Measurements from ENCODE around the gene SENP7. TPM values are rescaled to one million over a fixed set of nuclear protein-coding genes. Genes with fewer than 3 reads are reported as not detected.
"Not testable (repeated sequence)": the region's sequence is repeated elsewhere in the genome, so short reads cannot be mapped to it uniquely, and the experiment has no call there.

Gene SENP7
- total RNA-seq, 4 donors from 2014 or later = 8.8 to 52.5 (median 15.1) TPM

GRCh38 chr3:101310978-101311375, 202.0 kb downstream of the SENP7 start:
- no peak for ATAC-seq (ENCODE audit: low FRiP score)
- DNase-seq (ENCODE audit: low spot score) = no peak
- TF ChIP-seq CTCF (IDR thresholded peaks at IDR 0.05) = no peak

- not testable (repeated sequence) for ATAC-seq (ENCODE audit: low FRiP score); DNase-seq (ENCODE audit: low spot score)
Observed at GRCh38 chr3:101308147-101308772, 204.8 kb downstream of the SENP7 start.

GRCh38 chr3:101303836-101304235, 209.2 kb downstream of the SENP7 start:
- no peak for TF ChIP-seq CTCF (IDR thresholded peaks at IDR 0.05)
- ATAC-seq (ENCODE audit: low FRiP score) (no peak), DNase-seq (ENCODE audit: low spot score) (no peak)

DNA sequence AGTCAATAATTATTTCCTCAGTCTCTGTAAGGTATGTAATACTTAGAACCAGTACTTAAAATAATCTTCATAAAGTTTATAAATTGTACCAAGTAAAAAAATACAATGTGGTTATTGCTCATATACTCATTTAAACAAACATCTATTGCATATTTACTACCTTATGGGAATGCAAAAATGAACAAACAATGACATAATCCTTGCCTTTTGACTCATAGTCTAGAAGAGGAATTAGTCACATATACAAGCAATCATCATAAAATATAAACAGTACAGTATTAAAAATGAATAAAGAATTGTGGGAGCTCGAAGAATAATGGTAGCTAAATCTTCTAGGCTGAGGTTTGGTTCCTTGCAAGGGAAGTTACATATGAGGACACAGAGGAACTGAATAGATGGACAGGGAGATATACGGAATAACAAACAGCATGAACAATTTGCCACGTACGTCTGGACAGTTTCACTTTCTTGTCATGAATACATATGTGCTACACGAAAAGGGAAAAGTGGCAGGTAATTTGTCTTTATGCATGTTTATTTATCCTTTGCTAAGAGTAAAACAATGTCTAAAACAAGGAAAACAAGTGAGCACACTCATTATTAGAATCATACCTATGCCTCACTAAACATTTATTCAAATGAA, 209.8 kb downstream of the SENP7 start:
- DNase-seq (ENCODE audit: low spot score) = no peak
- no peak for TF ChIP-seq CTCF (IDR thresholded peaks at IDR 0.05)
- ATAC-seq (ENCODE audit: low FRiP score) = no peak

- TF ChIP-seq CTCF (IDR thresholded peaks at IDR 0.05) = no peak
- no peak for DNase-seq (ENCODE audit: low spot score)
Observed at GRCh38 chr3:101300073-101300472, 212.9 kb downstream of the SENP7 start.

DNA sequence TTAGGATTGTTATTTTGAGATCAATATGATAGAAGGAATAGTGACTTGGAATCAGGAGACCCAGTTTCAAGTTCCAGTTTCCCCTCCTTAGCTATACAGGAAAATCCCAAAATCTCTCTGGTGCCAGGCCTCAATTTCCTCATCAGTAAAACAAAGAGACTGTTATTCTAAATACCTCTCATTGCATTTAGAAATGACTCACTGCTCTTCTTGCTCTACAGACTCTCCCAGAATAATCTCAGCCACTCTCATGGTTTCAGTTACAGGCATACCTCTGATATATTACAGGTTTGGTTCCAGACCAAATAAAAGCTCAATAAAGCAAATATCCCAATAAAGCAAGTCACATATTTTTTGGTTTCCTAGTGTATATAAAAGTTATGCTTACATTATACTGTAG, 221.0 kb downstream of the SENP7 start:
- no peak for TF ChIP-seq CTCF (IDR thresholded peaks at IDR 0.05)
- no peak for DNase-seq (ENCODE audit: low spot score)
- ATAC-seq (ENCODE audit: low FRiP score) = no peak

More at GRCh38 chr3:101300073-101300472, 212.9 kb downstream of the SENP7 start:
- no peak for ATAC-seq (ENCODE audit: low FRiP score)

GRCh38 chr3:101288294-101288693, 224.7 kb downstream of the SENP7 start:
- no peak for TF ChIP-seq CTCF (IDR thresholded peaks at IDR 0.05)
- ATAC-seq (ENCODE audit: low FRiP score) = no peak

More at GRCh38 chr3:101288294-101288693, 224.7 kb downstream of the SENP7 start:
- no peak for DNase-seq (ENCODE audit: low spot score)
